OCI-LY3 (cell line): Measurements from ENCODE around the gene PPIP5K2.
A peak's percentile ranks its signal among the peaks of the same experiment; 100 is the strongest.
"Not testable (repeated sequence)": the region's sequence is repeated elsewhere in the genome, so short reads cannot be mapped to it uniquely, and the experiment has no call there.

Experiments used
- H2AFZ ChIP-seq: fragments of 200-600, 300-600 bp; shearing (Covaris generic); 2 replicates; pipeline ENCODE4 v1.6.0; 2014; ENCODE audit warnings: antibody characterized with exemption, low read depth, low read length
- H3K27ac ChIP-seq: fragments of 200-600, 300-600 bp; sonication (generic); 2 replicates; pipeline ENCODE4 v1.5.1; 2014; ENCODE audit warnings: mild to moderate bottlenecking, low read length, moderate library complexity, mixed read lengths
- H3K27me3 ChIP-seq: fragments of 200-600, 300-600 bp; sonication (generic); 2 replicates; pipeline ENCODE4 v1.6.1; 2014; ENCODE audit warnings: low read depth, low read length, mixed read lengths
- H3K36me3 ChIP-seq: fragments of 200-600, 300-600 bp; sonication (generic); replicated peaks from 2 replicates; pipeline ENCODE3; 2014; ENCODE audit warnings: low read depth, low read length, mixed read lengths
- H3K4me1 ChIP-seq: fragments of 300-600, 200-600 bp; sonication (generic); 2 replicates; pipeline ENCODE4 v1.6.1; 2014; ENCODE audit warnings: low read length, mixed read lengths
- H3K4me2 ChIP-seq: fragments of 200-600, 300-600 bp; sonication (generic); 2 replicates; pipeline ENCODE4 v1.6.1; 2014; ENCODE audit warnings: low read length, mixed read lengths
- H3K4me3 ChIP-seq: fragments of 300-600, 200-600 bp; sonication (generic); 2 replicates; pipeline ENCODE4 v1.5.1; 2014; ENCODE audit warnings: antibody characterized with exemption, mild to moderate bottlenecking, low read length, moderate library complexity
- H3K79me2 ChIP-seq: fragments of 300-600, 200-600 bp; shearing (Covaris generic); 2 replicates; pipeline ENCODE4 v1.6.1; 2014; ENCODE audit warnings: mild to moderate bottlenecking, low read length, mixed read lengths
- H3K9ac ChIP-seq: fragments of 300-600, 200-600 bp; shearing (Covaris generic); 2 replicates; pipeline ENCODE4 v1.6.0; 2014; ENCODE audit warnings: mild to moderate bottlenecking, low read length, moderate library complexity
- H3K9me3 ChIP-seq: fragments of 200-600, 300-600 bp; shearing (Covaris generic); 2 replicates; pipeline ENCODE4 v1.6.1; 2014; ENCODE audit warnings: low read length, mixed read lengths; ENCODE audit not compliant: insufficient read depth
- H4K20me1 ChIP-seq: fragments of 200-600, 300-600 bp; sonication (generic); 2 replicates; pipeline ENCODE4 v1.6.1; 2016; ENCODE audit warnings: low read length, mixed read lengths; ENCODE audit not compliant: insufficient read depth
- CTCF ChIP-seq: fragments of 200-600, 300-600 bp; sonication (generic); IDR thresholded peaks from 2 replicates; pipeline ENCODE4 v1.5.1; 2014; ENCODE audit warnings: antibody characterized with exemption, low read length, low read depth
- EZH2phosphoT487 ChIP-seq: fragments of 200-600 bp; shearing (Covaris generic); IDR thresholded peaks from 2 replicates; pipeline ENCODE4 v1.6.1; 2018; ENCODE audit warnings: antibody characterized with exemption, mixed run types, low read depth

PPIP5K2 gene

GRCh38 chr5:103135461-103135860 is 15.4 kb downstream of the PPIP5K2 start:
- no peak for TF ChIP-seq EZH2phosphoT487
- TF ChIP-seq CTCF: no peak
- H3K4me3 ChIP-seq: no peak overlapping the region
- H4K20me1 ChIP-seq: no peaks in the 10 kb centered on the region
- no peak overlapping the region for H3K9ac ChIP-seq
- H3K79me2 ChIP-seq: no peaks in the 10 kb centered on the region
- no peaks in the 10 kb centered on the region for H3K4me1 ChIP-seq
- H3K36me3 ChIP-seq: peaks cover 10% of the 10 kb centered on the region
- H3K27ac ChIP-seq: no peak overlapping the region
- no peaks in the 10 kb centered on the region for H3K9me3 ChIP-seq
- no peak overlapping the region for H2AFZ ChIP-seq
- no peaks in the 10 kb centered on the region for H3K27me3 ChIP-seq
- no peak overlapping the region for H3K4me2 ChIP-seq

DNA sequence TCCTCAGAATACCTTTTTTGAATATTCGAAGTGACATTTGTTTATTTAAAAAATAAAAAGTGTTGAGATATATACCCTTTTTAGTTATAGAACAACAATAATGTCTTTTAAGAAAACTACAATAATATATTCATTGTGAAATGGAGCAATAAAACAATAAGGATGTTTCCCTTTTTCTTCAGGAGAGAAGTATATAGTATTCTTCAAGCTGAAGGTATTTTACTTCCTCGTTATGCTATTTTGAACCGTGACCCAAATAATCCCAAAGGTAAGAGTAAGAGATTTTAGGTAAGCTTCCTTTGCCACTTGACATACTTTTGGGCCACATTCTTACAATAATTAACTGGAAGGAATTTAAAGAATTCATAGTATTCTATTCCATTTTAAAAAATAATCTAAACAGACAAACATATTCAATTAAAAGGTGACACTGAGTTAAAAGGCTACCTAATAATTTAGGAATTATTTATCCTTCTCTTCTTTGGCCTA is 18.1 kb downstream of the PPIP5K2 start:
- H3K4me3 ChIP-seq: no peak overlapping the region
- peaks cover 10% of the 10 kb centered on the region for H3K36me3 ChIP-seq
- no peaks in the 10 kb centered on the region for H3K79me2 ChIP-seq
- H2AFZ ChIP-seq: no peak overlapping the region
- no peak overlapping the region for H3K27ac ChIP-seq
- H3K4me2 ChIP-seq: no peak overlapping the region
- TF ChIP-seq CTCF (no peak), EZH2phosphoT487 (no peak)
- no peak overlapping the region for H3K9ac ChIP-seq
- no peaks in the 10 kb centered on the region for H3K27me3 ChIP-seq
- no peaks in the 10 kb centered on the region for H3K4me1 ChIP-seq
- no peaks in the 10 kb centered on the region for H4K20me1 ChIP-seq
- no peaks in the 10 kb centered on the region for H3K9me3 ChIP-seq

GRCh38 chr5:103139264-103139865 is 19.3 kb downstream of the PPIP5K2 start:
- Histone ChIP-seq H3K36me3 (peaks cover 10% of the 10 kb centered on the region), H3K4me3 (no peak overlapping the region), H3K4me1 (no peaks in the 10 kb centered on the region), H3K4me2 (no peak overlapping the region), H2AFZ (no peak overlapping the region), H4K20me1 (no peaks in the 10 kb centered on the region), H3K9me3 (no peaks in the 10 kb centered on the region), H3K9ac (no peak overlapping the region), H3K79me2 (no peaks in the 10 kb centered on the region), H3K27me3 (no peaks in the 10 kb centered on the region), H3K27ac (no peak overlapping the region)
- TF ChIP-seq EZH2phosphoT487: no peak
- TF ChIP-seq CTCF: peak; percentile 83

- H3K4me1 ChIP-seq, H3K9me3 ChIP-seq, H3K27ac ChIP-seq, H3K9ac ChIP-seq, H2AFZ ChIP-seq, H3K36me3 ChIP-seq, H3K27me3 ChIP-seq, H4K20me1 ChIP-seq, H3K4me2 ChIP-seq, H3K4me3 ChIP-seq, H3K79me2 ChIP-seq: not testable (repeated sequence)
These were observed 22.0 kb downstream of the PPIP5K2 start for GRCh38 chr5:103142132-103142531.

- no peaks in the 10 kb centered on the region for H4K20me1 ChIP-seq
- no peaks in the 10 kb centered on the region for H3K36me3 ChIP-seq
- no peak overlapping the region for H2AFZ ChIP-seq
- no peaks in the 10 kb centered on the region; the same call in 1 of the 2 replicates for H3K4me1 ChIP-seq
- no peaks in the 10 kb centered on the region for H3K27me3 ChIP-seq
- TF ChIP-seq CTCF (no peak), EZH2phosphoT487 (no peak)
- no peaks in the 10 kb centered on the region for H3K79me2 ChIP-seq
- no peaks in the 10 kb centered on the region for H3K9me3 ChIP-seq
- H3K4me2 ChIP-seq: no peak overlapping the region
- no peak overlapping the region for H3K4me3 ChIP-seq
- no peak overlapping the region for H3K27ac ChIP-seq
- H3K9ac ChIP-seq: no peak overlapping the region
These were observed 25.1 kb downstream of the PPIP5K2 start for GRCh38 chr5:103145196-103145595.
